K562 treated with DMSO at 1 percent for 24 hours (cell line): Measurements from ENCODE around the gene SIN3A. TPM values are rescaled to one million over a fixed set of nuclear protein-coding genes. Genes with fewer than 3 reads are reported as not detected.

Experiments used
- total RNA-seq: library from RNA; unstranded; fragments of 300-600 nt; gene quantifications from 2 replicates; pipeline ENCODE4 v1.2.3, GENCODE V29; 2022; ENCODE audit warnings: low read depth; ENCODE audit not compliant: insufficient read depth

SIN3A gene
- total RNA-seq = 27.1 and 28.0 TPM in 2 replicates

DNA sequence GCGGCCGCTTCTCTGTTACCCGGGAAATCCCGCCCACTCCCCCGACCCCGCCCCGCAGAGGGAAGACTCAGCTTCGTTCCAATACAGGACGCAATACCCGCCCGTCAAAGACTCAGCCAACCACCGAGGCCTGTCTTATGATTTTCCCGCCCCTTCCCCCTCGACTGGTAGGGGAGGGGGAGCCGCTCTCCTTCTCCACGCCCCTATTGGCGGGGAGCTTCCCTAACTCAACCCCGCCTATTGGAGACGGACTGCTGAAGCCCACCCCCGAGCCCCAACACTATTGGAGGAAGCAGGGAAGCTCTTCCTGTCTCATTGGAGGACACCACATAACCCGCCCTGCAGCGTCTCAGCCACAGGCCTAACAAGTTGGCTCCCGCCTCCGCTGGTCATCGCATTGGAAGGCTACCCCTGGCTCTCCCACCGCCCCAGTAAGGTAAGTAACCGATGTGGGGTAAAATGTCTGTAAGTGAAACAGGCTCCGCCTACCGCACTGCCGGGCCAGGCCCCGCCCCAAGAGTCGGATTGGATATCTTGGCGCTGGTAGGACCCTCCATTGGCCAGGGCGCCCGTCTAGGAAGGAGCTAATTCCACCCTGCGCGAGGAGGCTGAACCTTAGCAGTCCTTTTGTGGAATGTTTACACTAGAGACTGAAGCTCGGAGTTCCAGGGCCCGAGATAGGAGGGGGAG, at the start of gene SIN3A:
TSS of gene SIN3A (minus strand) at position 17 of the 690 bp plus-strand sequence. CDS start 21,315 bp downstream, outside the sequence.

DNA sequence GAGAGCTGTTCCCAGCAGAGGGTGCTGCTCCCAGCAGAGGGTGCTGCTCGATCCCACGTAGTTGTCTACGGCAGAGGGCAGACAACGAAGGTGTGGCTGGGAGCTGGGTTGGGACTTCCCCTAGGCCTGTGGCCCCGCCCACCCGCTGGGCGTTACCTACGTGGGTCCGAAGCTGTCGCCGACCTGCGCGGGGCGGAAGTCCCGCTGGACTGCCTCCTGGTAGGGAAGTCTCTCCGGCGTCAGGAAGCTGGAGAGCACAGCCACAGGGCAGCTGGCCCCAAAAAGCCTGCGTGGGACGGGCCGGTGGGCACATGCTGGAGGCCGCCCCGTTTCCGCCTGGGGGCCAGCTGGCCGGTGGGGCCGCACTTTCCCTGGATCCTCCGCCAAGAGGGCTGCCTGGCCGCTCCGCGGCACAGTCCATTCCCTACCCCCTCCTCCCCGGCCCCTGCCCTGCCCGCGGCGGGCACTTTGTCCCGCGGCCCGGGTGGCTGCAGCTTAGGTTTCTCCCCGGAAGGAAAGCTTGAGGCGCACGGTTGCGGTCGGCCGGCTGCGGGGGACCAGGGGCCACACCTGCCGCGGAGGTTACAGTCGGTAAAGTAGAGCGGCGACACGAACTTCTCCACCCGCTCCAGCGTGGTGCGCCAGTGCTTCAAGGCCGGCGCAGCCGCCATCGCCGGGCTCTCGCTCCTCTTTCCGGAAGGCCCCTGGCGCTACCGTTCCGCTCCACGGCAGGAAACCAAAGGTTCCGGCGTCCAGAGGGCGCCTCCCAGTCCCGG, 83.4 kb downstream of the SIN3A start, which contains the start of gene MAN2C1:
TSS of gene MAN2C1 (minus strand) at position 695 of the 776 bp plus-strand sequence. CDS start at position 671, 24 bp downstream.

DNA sequence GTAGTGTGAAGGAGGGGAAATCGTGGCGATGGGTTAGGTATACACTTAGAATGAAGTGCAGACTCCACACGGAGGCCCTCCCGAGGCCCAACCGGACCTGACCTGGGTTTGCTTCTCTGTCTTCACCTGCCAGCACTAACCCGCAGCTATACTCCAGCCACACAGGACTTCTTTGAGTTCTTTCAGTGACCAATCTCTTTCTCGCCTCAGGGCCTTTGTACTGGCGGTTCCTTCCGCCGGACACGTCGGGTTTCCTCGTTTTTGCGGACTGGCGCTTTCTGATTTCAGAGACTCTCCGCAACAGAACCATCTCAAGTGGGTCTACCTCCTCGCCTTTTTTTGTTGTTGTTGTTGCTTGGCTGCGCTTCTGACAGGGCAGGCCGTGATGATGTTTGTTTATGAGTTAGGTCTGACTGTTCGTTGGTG, 104.7 kb downstream of the SIN3A start, which contains the start of gene NEIL1:
TSS of gene NEIL1 (plus strand) at position 244 of the 426 bp plus-strand sequence. CDS start 1,867 bp downstream, outside the sequence.

DNA sequence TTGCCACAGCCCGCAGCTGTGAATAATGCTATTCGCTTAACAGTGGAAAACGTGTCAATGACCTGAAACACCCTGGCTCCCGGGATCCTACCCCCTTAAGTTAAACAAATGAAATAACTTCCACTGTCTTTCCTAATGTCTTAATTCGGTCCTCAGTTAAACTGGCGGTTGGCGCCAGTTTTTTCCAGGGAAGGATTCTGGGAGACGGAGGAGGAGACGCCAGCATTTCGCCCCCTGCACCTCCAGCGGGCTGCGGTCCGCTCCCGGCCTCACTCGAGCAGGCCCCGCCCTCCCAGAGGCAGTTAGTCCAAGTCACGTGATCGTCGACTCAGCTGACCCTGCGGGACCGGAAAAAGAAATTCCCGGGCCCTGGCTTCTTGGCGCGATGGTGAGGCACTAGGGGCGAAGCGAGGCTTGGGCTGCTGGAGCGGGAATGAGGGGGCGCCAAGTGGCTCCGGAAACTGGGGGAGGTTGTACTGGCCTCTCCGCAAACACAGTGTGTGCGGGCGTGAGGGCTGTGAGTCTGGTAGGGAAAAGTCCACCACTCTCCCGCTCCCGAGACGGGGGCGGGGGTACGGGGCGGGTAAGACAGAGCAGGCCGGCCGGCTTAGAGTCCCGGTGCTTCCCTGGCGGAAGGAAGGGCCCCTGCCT, 115.7 kb downstream of the SIN3A start, which contains the start of gene COMMD4:
TSS of gene COMMD4 (plus strand) at position 359 of the 651 bp plus-strand sequence. CDS start at position 386, 27 bp downstream.

Other genes starting within 250 kb of the SIN3A start
- gene C15orf39, start 249.8 kb downstream of the SIN3A start, total RNA-seq = 58.6 and 60.0 TPM in 2 replicates
- gene GOLGA6C, start 193.4 kb downstream of the SIN3A start, total RNA-seq = not detected in 2 replicates
- gene GOLGA6D, start 168.9 kb downstream of the SIN3A start, total RNA-seq = 0.19 TPM in 1 of 2 replicates, not detected in the other
- 84.0 and 88.7 TPM in 2 replicates for gene COMMD4, start 115.6 kb downstream of the SIN3A start, total RNA-seq
- 2.8 and 7.8 TPM in 2 replicates for gene NEIL1, start 104.7 kb downstream of the SIN3A start, total RNA-seq
- 45.2 and 67.5 TPM in 2 replicates for gene MAN2C1, start 83.1 kb downstream of the SIN3A start, total RNA-seq
- 28.8 and 33.8 TPM in 2 replicates for gene PTPN9, start 127.6 kb upstream of the SIN3A start, total RNA-seq
- gene SNUPN, start 174.0 kb upstream of the SIN3A start, total RNA-seq = 19.8 and 20.5 TPM in 2 replicates
- 236 and 245 TPM in 2 replicates for gene IMP3, start 188.5 kb upstream of the SIN3A start, total RNA-seq
- gene SNX33, start 196.2 kb upstream of the SIN3A start, total RNA-seq = 18.2 and 18.7 TPM in 2 replicates